Heart left ventricle (tissue), 16 donors: ENCODE measurements around the gene MAPT. TPM values are rescaled to one million over a fixed set of nuclear protein-coding genes. Genes with fewer than 3 reads are reported as not detected.

Experiments
- ATAC-seq, 4 donors: fragments of 200-7000 bp; cut with Tn5 transposase; one replicate each; pipeline ENCODE4 v1.9.1; 2020 to 2022; ENCODE audit warnings: moderate library complexity in 4 of 4, mild to moderate bottlenecking in 3 of 4, moderate number of reproducible peaks in 1 of 4
- DNase-seq, 5 donors: peaks; one replicate each; pipeline ENCODE4 v3.0.0-alpha.2; 2020
- H3K27ac ChIP-seq, 12 donors: fragments of 200-600 bp; sonication (generic) in 4 of 12; one replicate each; pipeline versions ENCODE4 v1.5.0 to v1.8.0; 2016 to 2022; ENCODE audit warnings: mild to moderate bottlenecking in 2 of 12
- H3K27me3 ChIP-seq, 9 donors: fragments of 200-600 bp; sonication (generic) in 2 of 9; one replicate each; pipeline versions ENCODE4 v1.5.1 to v1.8.0; 2016 to 2022; ENCODE audit warnings: mild to moderate bottlenecking in 3 of 9
- H3K36me3 ChIP-seq, 9 donors: fragments of 200-600 bp; sonication (generic) in 2 of 9; one replicate each; pipeline versions ENCODE4 v1.5.0 to v1.8.0; 2018 to 2022; ENCODE audit warnings: mild to moderate bottlenecking in 2 of 9
- H3K4me1 ChIP-seq, 12 donors: fragments of 200-600 bp; sonication (generic) in 4 of 12; one replicate each; pipeline versions ENCODE4 v1.5.0 to v1.8.0; 2016 to 2022; ENCODE audit warnings: mild to moderate bottlenecking in 3 of 12
- H3K4me3 ChIP-seq, 12 donors: fragments of 200-600 bp; sonication (generic) in 4 of 12; one replicate each; pipeline versions ENCODE4 v1.5.0 to v1.8.0; 2017 to 2022; ENCODE audit warnings: mild to moderate bottlenecking in 9 of 12, moderate library complexity in 4 of 12
- H3K9me3 ChIP-seq, 12 donors: fragments of 200-600 bp; sonication (generic) in 4 of 12; one replicate each; pipeline versions ENCODE4 v1.5.0 to v1.8.0; 2016 to 2022; ENCODE audit warnings: mild to moderate bottlenecking in 1 of 12
- POLR2A ChIP-seq, 2 donors: fragments of 450-650 bp; IDR thresholded peaks; one replicate each; pipeline ENCODE4 v1.6.1; 2017; ENCODE audit warnings: antibody characterized with exemption in 2 of 2, mild to moderate bottlenecking in 2 of 2, moderate library complexity in 2 of 2
- WGBS, 4 donors: extraction: QIAGEN DNeasy Blood & Tissue Kit in 2 of 4; methylation state at CpG; one replicate each; pipeline versions ENCODE4 v1.1.5 to v1.1.7; 2013 to 2018; 5-methylcytosine and 5-hydroxymethylcytosine counted together
- intact Hi-C, 10 donors: fragments of 100-400 bp; cut with DNase I; formaldehyde crosslinking; loops; one replicate each; pipeline versions ENCODE4 v1.11.1 to v1.14.2; 2022
- long read RNA-seq, 3 donors: library from polyadenylated mRNA; unstranded; transcript quantifications; one replicate each; pipeline ENCODE4 v2.0.0, GENCODE V29; 2020 to 2021
- polyA plus RNA-seq, 2 donors: library from polyadenylated mRNA; stranded (reverse); fragments of 200-250 nt; gene quantifications; one replicate each; pipeline ENCODE4 v1.2.3, GENCODE V29; 2013
- total RNA-seq, 9 donors: library from RNA; depleted of rRNA in 2 of 9; stranded (reverse); fragments of >200 nt in 2 of 9; fragmentation: NEBNext Ultra II Directional in 3 of 9; extraction: Animal tissue kit (Norgen Biotek cat#: 25700) in 3 of 9; gene quantifications; one replicate each; pipeline versions ENCODE4 v1.1.0 to v1.2.4, GENCODE V29; 2016 to 2023
- TF ChIP-seq, protein P1 (sequence below), 12 donors: fragments of 200-600 bp; sonication (generic) in 4 of 12; IDR thresholded peaks; one replicate each; pipeline versions ENCODE4 v1.5.0 to v1.8.0; 2018 to 2022; ENCODE audit warnings: antibody characterized with exemption in 12 of 12, mild to moderate bottlenecking in 5 of 12
- donor health status: ischemic (EF 13 %, LVEDD 7.1; RV severe dilation, severe dysfunction).
- donor health status: healthy with polysubstance abuse.
- donor health status: DM: no; HTN: yes; CAD: no.
- donor health status: DM: no; HTN: no; CAD: no.
- donor health status: ischemic (EF 25% LVEDD 6.9; RV normal size, moderate dysfunction).
- donor health status: ischemic (EF 25% LVEDD 5.7; RV mildly dilated, moderate dysfunction).
- donor health status: healthy.
- donor health status: DM: yes; HTN: yes; CAD: no.
- donor health status: ischemic (EF 35%, LVEDD 5.7; RV mildly dilated, moderate dysfunction).
- donor health status: nonischemic (EF 11% LVEDD 7.7; RV severe dilation, severe dysfunction).
- donor health status: DM: yes; HTN: yes; CAD: no.
- donor health status: PGD.
- donor health status: ischemic (EF 29% LVEDD 5.4; RV normal size, mild dysfunction).
- donor health status: nonischemic (EF 23%, LVEDD 6.1; RV moderate dilation, normal function).

Gene MAPT
- 10 to 100 TPM; 17.9 to 70.4 (median 38.2) TPM for total RNA-seq
- 10 to 100 TPM in 1 of 2 donors, 1 to 10 TPM in 1; 2.9 to 15.6 TPM for polyA plus RNA-seq
- long read RNA-seq, donor 1, partial matches to known transcripts: 1 of 34 reads
- long read RNA-seq, donor 1, other reads (novel, unspliced or antisense): 31 of 34 reads
- long read RNA-seq, donor 2, full-length matches to known transcripts: 1 of 31 reads
- long read RNA-seq, donor 2, partial matches to known transcripts: 4 of 31 reads
- long read RNA-seq, donor 2, other reads (novel, unspliced or antisense): 26 of 31 reads
- long read RNA-seq, donor 3, full-length matches to known transcripts: 1 of 37 reads
- long read RNA-seq, donor 3, partial matches to known transcripts: 9 of 37 reads
- long read RNA-seq, donor 3, other reads (novel, unspliced or antisense): 27 of 37 reads

DNA sequence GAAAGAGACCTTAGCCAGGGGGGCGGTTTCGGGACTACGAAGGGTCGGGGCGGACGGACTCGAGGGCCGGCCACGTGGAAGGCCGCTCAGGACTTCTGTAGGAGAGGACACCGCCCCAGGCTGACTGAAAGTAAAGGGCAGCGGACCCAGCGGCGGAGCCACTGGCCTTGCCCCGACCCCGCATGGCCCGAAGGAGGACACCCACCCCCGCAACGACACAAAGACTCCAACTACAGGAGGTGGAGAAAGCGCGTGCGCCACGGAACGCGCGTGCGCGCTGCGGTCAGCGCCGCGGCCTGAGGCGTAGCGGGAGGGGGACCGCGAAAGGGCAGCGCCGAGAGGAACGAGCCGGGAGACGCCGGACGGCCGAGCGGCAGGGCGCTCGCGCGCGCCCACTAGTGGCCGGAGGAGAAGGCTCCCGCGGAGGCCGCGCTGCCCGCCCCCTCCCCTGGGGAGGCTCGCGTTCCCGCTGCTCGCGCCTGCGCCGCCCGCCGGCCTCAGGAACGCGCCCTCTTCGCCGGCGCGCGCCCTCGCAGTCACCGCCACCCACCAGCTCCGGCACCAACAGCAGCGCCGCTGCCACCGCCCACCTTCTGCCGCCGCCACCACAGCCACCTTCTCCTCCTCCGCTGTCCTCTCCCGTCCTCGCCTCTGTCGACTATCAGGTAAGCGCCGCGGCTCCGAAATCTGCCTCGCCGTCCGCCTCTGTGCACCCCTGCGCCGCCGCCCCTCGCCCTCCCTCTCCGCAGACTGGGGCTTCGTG lies at the start of gene MAPT:
Gene MAPT (plus strand): TSS at position 533 of the 763 bp plus-strand sequence. CDS start 67,784 bp downstream, outside the sequence.
- peak in 1 of 2 donors; percentile 40 for TF ChIP-seq POLR2A (IDR thresholded peaks at IDR 0.05)
- TF ChIP-seq, protein P1, sequence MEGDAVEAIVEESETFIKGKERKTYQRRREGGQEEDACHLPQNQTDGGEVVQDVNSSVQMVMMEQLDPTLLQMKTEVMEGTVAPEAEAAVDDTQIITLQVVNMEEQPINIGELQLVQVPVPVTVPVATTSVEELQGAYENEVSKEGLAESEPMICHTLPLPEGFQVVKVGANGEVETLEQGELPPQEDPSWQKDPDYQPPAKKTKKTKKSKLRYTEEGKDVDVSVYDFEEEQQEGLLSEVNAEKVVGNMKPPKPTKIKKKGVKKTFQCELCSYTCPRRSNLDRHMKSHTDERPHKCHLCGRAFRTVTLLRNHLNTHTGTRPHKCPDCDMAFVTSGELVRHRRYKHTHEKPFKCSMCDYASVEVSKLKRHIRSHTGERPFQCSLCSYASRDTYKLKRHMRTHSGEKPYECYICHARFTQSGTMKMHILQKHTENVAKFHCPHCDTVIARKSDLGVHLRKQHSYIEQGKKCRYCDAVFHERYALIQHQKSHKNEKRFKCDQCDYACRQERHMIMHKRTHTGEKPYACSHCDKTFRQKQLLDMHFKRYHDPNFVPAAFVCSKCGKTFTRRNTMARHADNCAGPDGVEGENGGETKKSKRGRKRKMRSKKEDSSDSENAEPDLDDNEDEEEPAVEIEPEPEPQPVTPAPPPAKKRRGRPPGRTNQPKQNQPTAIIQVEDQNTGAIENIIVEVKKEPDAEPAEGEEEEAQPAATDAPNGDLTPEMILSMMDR (IDR thresholded peaks at IDR 0.05): peak; percentile 77 to 100 (median 98)
- Histone ChIP-seq H3K27ac (peak within 1 kb of the TSS in 11 of 12 donors; percentile 55 to 88 (median 68)), H3K4me1 (peaks cover 0 to 37% (median 17%) of the 10 kb centered on the region in 12 donors), H3K9me3 (no peaks in the 10 kb centered on the region), H3K36me3 (no peaks in the 10 kb centered on the region), H3K27me3 (peaks cover 0 to 55% (median 21%) of the 10 kb centered on the region in 9 donors), H3K4me3 (peak within 1 kb of the TSS; percentile 54 to 95 (median 82))
- intact Hi-C loops: loop anchor here in 8 of 10 donors (1.0 to 10.0 kb wide), 6 partner anchors 48 to 59 kb away; no protein-coding TSS in a partner anchor
- DNase-seq: peak; percentile 91 to 96 (median 93)
- peak; percentile 83 to 97 (median 96) for ATAC-seq
- 2 to 5% (median 3%) methylated on average over 53 to 97 of the region's 97 CpGs for WGBS, 4 donors

DNA sequence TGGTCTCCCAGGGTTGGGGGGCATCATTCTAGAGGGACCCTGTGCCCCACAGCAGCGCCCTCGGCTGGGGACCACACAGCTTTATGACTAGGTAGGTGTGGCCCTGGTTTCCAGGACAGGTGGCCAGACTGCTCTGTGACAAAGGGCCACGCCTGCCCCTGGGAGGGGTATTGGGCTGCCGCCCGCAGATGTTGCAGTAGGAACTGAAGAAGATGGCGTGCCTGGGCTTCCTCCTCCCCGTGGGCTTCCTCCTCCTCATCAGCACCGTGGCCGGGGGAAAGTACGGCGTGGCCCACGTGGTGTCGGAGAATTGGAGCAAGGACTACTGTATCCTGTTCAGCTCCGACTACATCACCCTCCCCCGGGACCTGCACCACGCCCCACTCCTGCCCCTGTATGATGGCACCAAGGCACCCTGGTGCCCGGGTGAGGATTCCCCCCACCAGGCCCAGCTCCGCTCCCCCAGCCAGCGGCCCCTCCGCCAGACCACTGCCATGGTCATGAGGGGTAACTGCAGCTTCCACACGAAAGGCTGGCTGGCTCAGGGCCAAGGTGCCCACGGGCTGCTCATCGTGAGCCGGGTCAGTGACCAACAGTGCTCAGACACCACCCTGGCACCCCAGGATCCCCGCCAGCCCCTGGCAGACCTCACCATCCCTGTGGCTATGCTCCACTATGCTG lies 49.5 kb upstream of the MAPT start, which contains the start of gene SPPL2C:
Gene SPPL2C (plus strand): TSS at position 187 of the 681 bp plus-strand sequence. CDS start 26 bp downstream, at position 213.
- peaks cover 0 to 3% (median 0%) of the 10 kb centered on the region in 12 donors for H3K4me1 ChIP-seq
- intact Hi-C loops: no loop called here
- ATAC-seq: no peak
- peak in 1 of 5 donors; percentile 61 for DNase-seq
- no peaks in the 10 kb centered on the region for H3K9me3 ChIP-seq
- no peaks in the 10 kb centered on the region for H3K36me3 ChIP-seq
- H3K4me3 ChIP-seq: no peak within 1 kb of the TSS
- TF ChIP-seq POLR2A (IDR thresholded peaks at IDR 0.05): no peak
- TF ChIP-seq, protein P1 (IDR thresholded peaks at IDR 0.05): no peak
- no peak within 1 kb of the TSS for H3K27ac ChIP-seq
- peaks cover 0 to 9% (median 0%) of the 10 kb centered on the region in 9 donors for H3K27me3 ChIP-seq
- 71 to 80% (median 77%) methylated on average over 21 to 25 of the region's 25 CpGs for WGBS, 4 donors

DNA sequence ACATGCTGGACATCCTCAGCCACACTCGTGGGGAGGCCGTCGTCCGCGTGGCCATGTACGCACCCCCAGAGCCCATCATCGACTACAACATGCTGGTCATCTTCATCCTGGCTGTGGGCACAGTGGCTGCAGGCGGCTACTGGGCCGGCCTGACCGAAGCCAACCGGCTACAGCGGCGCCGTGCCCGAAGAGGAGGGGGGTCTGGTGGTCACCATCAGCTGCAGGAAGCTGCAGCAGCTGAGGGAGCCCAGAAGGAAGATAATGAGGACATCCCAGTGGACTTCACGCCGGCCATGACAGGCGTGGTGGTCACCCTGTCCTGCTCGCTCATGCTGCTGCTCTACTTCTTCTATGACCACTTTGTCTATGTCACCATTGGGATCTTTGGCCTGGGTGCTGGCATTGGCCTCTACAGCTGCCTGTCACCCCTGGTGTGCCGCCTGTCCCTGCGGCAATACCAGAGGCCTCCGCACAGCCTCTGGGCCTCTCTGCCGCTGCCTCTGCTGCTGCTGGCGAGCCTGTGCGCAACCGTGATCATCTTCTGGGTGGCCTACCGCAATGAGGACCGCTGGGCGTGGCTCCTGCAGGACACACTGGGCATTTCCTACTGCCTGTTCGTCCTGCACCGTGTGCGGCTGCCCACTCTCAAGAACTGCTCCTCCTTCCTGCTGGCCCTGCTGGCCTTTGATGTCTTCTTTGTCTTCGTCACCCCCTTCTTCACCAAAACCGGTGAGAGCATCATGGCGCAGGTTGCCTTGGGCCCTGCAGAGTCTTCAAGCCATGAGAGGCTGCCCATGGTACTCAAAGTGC lies 48.8 kb upstream of the MAPT start:
- WGBS, 4 donors: 85 to 89% (median 86%) methylated on average over 29 to 35 of the region's 35 CpGs
- no peaks in the 10 kb centered on the region for H3K9me3 ChIP-seq
- ATAC-seq (no peak), DNase-seq (no peak)
- peaks cover 0 to 9% (median 0%) of the 10 kb centered on the region in 9 donors for H3K27me3 ChIP-seq
- TF ChIP-seq POLR2A (IDR thresholded peaks at IDR 0.05): no peak
- TF ChIP-seq, protein P1 (IDR thresholded peaks at IDR 0.05): no peak
- intact Hi-C loops: no loop called here
- no peak overlapping the region for H3K4me3 ChIP-seq
- H3K36me3 ChIP-seq: no peaks in the 10 kb centered on the region
- H3K27ac ChIP-seq: no peak overlapping the region
- peaks cover 0 to 3% (median 0%) of the 10 kb centered on the region in 12 donors for H3K4me1 ChIP-seq
